K562 (cell line): Measurements from ENCODE around the gene IPO9. TPM values are rescaled to one million over a fixed set of nuclear protein-coding genes. Genes with fewer than 3 reads are reported as not detected.
A peak's percentile ranks its signal among the peaks of the same experiment; 100 is the strongest.

Experiments
- AFF4 ChIP-seq: sonication (generic); formaldehyde crosslinking; IDR thresholded peaks from 2 replicates; pipeline ENCODE4 v1.8.0; 2023; ENCODE audit warnings: mild to moderate bottlenecking, missing genetic modification reagents
- BCLAF1 ChIP-seq, 2 experiments: fragments of 450-650 bp in 1 of 2; IDR thresholded peaks; 2 replicates each; pipeline ENCODE4 v1.6.1; 2011 to 2017; ENCODE audit warnings: low read depth in 2 of 2, antibody characterized with exemption in 1 of 2, borderline replicate concordance in 1 of 2, low read length in 1 of 2, mild to moderate bottlenecking in 1 of 2, mixed read lengths in 1 of 2; ENCODE audit not compliant: control insufficient read depth in 1 of 2
- BRD9 ChIP-seq: fragments of 450-650 bp; IDR thresholded peaks from 2 replicates; pipeline ENCODE4 v1.6.1; 2018; ENCODE audit warnings: low read depth; ENCODE audit not compliant: partially characterized antibody
- ETV6 ChIP-seq, 3 experiments: fragments of 150-350 bp in 1 of 3; sonication (generic) in 1 of 3; formaldehyde crosslinking in 1 of 3; IDR thresholded peaks; 2 replicates each; pipeline versions ENCODE4 v1.6.1 to v1.8.0; 2014 to 2022; ENCODE audit warnings: borderline replicate concordance in 2 of 3, low read depth in 2 of 3, antibody characterized with exemption in 1 of 3, low read length in 1 of 3, mild to moderate bottlenecking in 1 of 3, missing genetic modification reagents in 1 of 3
- JUND ChIP-seq, 2 experiments: IDR thresholded peaks; 2 replicates in 1 of 2; 3 replicates in 1 of 2; pipeline ENCODE4 v1.6.1; 2011; ENCODE audit warnings: borderline replicate concordance in 2 of 2, low read depth in 2 of 2, low read length in 2 of 2, improper control_type of control experiment in 1 of 2, missing biosample characterization in 1 of 2, missing genetic modification characterization in 1 of 2, missing genetic modification reagents in 1 of 2
- MTA1 ChIP-seq: fragments of 450-650 bp; IDR thresholded peaks from 2 replicates; pipeline ENCODE4 v1.6.1; 2017; ENCODE audit warnings: borderline replicate concordance
- SMAD4 ChIP-seq: fragments of 250-450 bp; sonication (Bioruptor Pico); conservative IDR thresholded peaks from 2 replicates; pipeline ENCODE4 v1.8.0; 2021; ENCODE audit warnings: inconsistent platforms, mild to moderate bottlenecking, moderate library complexity
- SRSF7 ChIP-seq: fragments of 200-400 bp; formaldehyde crosslinking; optimal IDR thresholded peaks from 2 replicates; pipeline ENCODE3; 2017; ENCODE audit warnings: mild to moderate bottlenecking, low read depth, low read length
- ZNF445 ChIP-seq: fragments of 250-450 bp; sonication (Bioruptor Pico); IDR thresholded peaks from 2 replicates; pipeline ENCODE4 v1.4.0; 2020; ENCODE audit warnings: low read depth, mild to moderate bottlenecking, moderate library complexity
- polyA plus RNA-seq, 8 experiments: library from polyadenylated mRNA; depleted of rRNA in 4 of 8; stranded (reverse) in 5 of 8; unstranded in 3 of 8; fragments of >200 nt; fragmentation: Nextera tagmentation in 2 of 8; fragmentation: Illumina TruSeq in 1 of 8; extraction: Ambion mirVana in 2 of 8; extraction: Trizol in 1 of 8; gene quantifications; 2 replicates each; pipeline versions ENCODE4 v1.2.1 to v1.2.3, GENCODE V29; 2011 to 2014; ENCODE audit warnings: inconsistent platforms in 1 of 8, missing spikeins in 1 of 8
- total RNA-seq, 7 experiments: library from RNA; depleted of rRNA in 6 of 7; stranded (reverse); fragments of >200 nt in 6 of 7; fragmentation: Illumina TruSeq in 2 of 7; extraction: Trizol in 2 of 7; gene quantifications; 2 replicates each; pipeline versions ENCODE4 v1.2.1 to v1.2.3, GENCODE V29; 2011 to 2021; ENCODE audit warnings: low replicate concordance in 1 of 7
- TF ChIP-seq, protein P1 (sequence below): fragments of 450-650 bp; IDR thresholded peaks from 2 replicates; pipeline ENCODE4 v1.7.0; 2016; ENCODE audit warnings: borderline replicate concordance
- TF ChIP-seq, protein P2 (sequence below): IDR thresholded peaks from 2 replicates; pipeline ENCODE4 v1.6.1; 2012; ENCODE audit warnings: low read depth, low read length, improper control_type of control experiment, borderline replicate concordance

IPO9 gene
- total and polyA plus RNA-seq, 9 of the 15 experiments (the other 6 are each of a cell fraction or from before 2014, with no cell fraction given): 27.9 to 78.6 (median 43.9) TPM

DNA sequence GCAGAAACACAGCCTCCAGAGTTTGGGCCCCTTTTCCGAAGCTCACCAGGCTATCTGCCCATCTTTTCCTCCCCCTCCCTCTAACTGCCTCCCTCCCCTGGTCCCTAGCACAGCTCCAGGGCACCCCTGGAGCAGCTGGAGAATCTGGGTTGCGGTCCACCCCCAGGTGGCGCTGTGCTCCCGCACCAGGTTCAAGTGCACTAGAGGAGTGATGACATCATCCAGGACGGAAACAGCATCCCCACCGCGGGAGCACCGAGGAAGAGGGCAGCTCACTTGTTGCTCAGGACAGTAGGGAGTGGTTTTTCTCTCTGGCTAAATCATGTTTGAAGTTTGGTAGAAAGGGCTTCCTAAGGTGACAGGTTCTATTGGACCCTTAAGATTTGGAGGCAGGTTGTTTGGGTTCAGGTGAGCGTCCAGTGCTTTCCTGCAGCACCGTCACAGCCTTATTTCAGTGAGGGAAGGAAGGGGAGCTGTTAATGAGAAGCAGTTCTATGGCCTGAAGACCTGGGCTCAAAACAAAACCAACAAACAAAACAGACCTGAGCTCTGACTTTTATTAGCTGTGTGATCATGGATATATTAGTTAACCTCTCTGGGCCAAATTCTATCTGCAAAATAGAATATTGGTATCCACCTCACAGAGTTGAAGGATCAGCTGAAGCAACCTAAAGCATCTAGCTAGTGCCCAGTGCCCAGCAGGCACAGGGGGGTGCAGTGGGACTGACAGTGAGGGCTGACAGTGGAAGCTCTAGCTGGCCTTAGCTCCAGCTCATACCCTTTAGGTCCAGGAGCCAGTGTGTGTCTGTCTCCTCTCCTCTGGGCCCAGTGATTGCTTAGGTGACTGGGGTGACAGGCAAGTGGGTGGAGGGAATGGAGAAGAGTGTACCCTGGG, 67.2 kb downstream of the IPO9 start (continued):
- 0 out of 2 replicates have a peak, but pooled peaks have one; percentile 44 for TF ChIP-seq MTA1
- TF ChIP-seq JUND (IDR thresholded peaks at IDR 0.05; ENCODE audit: borderline replicate concordance, low read depth, low read length): peak; percentile 100
- TF ChIP-seq JUND (tag; IDR thresholded peaks at IDR 0.05; ENCODE audit: borderline replicate concordance, low read depth, low read length): peak; percentile 100
- no peak for TF ChIP-seq SRSF7
- TF ChIP-seq, protein P1, sequence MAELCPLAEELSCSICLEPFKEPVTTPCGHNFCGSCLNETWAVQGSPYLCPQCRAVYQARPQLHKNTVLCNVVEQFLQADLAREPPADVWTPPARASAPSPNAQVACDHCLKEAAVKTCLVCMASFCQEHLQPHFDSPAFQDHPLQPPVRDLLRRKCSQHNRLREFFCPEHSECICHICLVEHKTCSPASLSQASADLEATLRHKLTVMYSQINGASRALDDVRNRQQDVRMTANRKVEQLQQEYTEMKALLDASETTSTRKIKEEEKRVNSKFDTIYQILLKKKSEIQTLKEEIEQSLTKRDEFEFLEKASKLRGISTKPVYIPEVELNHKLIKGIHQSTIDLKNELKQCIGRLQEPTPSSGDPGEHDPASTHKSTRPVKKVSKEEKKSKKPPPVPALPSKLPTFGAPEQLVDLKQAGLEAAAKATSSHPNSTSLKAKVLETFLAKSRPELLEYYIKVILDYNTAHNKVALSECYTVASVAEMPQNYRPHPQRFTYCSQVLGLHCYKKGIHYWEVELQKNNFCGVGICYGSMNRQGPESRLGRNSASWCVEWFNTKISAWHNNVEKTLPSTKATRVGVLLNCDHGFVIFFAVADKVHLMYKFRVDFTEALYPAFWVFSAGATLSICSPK: no peak
- no peak for TF ChIP-seq ZNF445
- TF ChIP-seq, protein P2, sequence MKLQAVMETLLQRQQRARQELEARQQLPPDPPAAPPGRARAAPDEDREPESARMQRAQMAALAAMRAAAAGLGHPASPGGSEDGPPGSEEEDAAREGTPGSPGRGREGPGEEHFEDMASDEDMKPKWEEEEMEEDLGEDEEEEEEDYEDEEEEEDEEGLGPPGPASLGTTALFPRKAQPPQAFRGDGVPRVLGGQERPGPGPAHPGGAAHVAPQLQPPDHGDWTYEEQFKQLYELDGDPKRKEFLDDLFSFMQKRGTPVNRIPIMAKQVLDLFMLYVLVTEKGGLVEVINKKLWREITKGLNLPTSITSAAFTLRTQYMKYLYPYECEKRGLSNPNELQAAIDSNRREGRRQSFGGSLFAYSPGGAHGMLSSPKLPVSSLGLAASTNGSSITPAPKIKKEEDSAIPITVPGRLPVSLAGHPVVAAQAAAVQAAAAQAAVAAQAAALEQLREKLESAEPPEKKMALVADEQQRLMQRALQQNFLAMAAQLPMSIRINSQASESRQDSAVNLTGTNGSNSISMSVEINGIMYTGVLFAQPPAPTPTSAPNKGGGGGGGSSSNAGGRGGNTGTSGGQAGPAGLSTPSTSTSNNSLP: no peak
- TF ChIP-seq SMAD4 (CRISPR knock-in tag): peak; percentile 27; the same call in 1 of the 2 replicates
- TF ChIP-seq BCLAF1 (IDR thresholded peaks at IDR 0.05; ENCODE audit: borderline replicate concordance in 1 of 2, control insufficient read depth in 1 of 2, low read depth in 2 of 2, low read length in 1 of 2): no peak; a peak in 1 of 4 replicates
- no peak; a peak in 2 of 4 replicates for TF ChIP-seq ETV6 (IDR thresholded peaks at IDR 0.05; ENCODE audit: borderline replicate concordance in 1 of 2, low read depth in 2 of 2, low read length in 1 of 2)
- TF ChIP-seq ETV6 (CRISPR knock-in tag; IDR thresholded peaks at IDR 0.05; ENCODE audit: borderline replicate concordance): no peak
- peak; percentile 81 for TF ChIP-seq AFF4 (CRISPR knock-in tag)
- TF ChIP-seq BRD9: no peak
